OCI-M2 (cell line): ENCODE measurements around the gene C2orf49.
"Not testable (repeated sequence)": the region's sequence is repeated elsewhere in the genome, so short reads cannot be mapped to it uniquely, and the experiment has no call there.

Source experiments
- DNase-seq: peaks from one replicate; lab custom pipeline; 2025; ENCODE audit not compliant: unreplicated experiment; lab: John Stamatoyannopoulos, UW

C2orf49 gene

DNA sequence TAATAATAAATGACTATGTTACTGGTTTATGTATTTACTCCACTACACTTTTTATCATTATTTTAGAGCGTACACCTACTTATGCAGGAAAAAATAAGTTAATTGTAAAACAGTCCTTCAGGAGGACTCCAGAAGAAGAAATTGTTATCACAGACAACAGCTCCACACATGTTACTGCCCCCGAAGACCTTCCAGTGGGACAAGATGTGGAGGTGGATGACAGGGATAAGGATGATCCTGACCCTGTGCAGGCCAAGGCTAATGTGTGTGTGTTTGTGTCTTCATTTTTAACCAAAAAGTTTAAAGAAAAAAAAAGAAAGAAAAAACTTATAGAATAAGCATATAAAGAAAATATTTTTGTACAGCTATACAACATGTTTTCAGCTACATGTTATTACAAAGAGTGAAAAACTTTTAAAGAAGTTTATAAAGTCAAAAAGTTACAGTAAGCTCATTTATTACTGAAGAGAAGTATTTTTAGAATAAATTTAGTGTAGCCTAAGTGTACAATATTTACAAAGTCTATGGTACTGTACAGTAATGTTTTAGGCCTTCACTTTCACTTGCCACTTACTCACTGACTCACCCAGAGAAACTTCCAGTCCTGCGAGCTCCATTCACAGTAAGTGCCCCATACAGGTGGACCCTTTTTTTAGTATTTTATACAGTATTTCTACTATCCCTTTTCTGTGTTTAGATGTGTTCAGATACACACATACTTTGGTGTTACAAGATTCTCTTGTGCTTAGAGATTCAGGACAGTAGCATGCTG is 15.3 kb upstream of the C2orf49 start:
- DNase-seq = no peak

DNA sequence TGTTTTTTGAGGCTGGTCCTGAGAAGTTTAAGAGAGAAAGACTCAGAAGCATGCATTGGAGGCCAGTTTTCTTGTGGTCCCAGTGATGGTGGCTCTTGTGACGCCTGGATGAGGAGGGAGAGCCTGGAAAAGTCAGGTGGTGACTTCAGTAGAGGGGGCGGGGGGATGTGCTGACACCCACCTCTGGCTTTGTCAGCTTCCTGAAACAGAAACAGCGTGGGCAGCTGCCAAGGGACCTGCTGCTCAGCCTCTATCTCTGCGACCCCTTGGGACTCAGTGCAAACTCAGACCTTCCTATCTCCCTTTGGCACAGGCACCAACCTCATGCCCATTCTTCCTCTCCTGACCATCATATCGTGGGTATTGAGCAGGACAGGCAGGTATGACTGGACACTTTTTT is 14.2 kb upstream of the C2orf49 start:
- no peak for DNase-seq

DNA sequence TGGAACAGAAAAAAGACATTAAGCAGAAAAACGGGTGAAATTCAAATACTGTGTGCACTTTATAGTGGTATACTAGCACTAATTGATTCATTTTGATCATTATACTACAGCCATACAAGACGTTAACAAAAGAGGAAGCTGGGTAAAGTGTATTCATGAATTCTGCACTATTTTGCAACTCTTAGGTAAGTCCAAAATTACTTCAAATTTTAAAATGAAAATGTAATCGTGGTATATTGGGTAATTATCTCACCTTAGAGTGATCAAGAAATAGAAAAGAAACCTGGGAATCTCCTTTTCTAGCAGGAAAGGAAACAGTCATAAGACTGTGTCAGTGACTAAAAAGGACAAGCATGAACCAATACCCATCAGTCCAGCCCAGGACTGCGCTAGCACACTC is 13.2 kb upstream of the C2orf49 start:
- no peak for DNase-seq

- DNase-seq = no peak
Observed at GRCh38 chr2:105324732-105325131, 12.6 kb upstream of the C2orf49 start.

GRCh38 chr2:105325389-105325963 is 11.9 kb upstream of the C2orf49 start:
- no peak for DNase-seq

- DNase-seq = not testable (repeated sequence)
Observed at GRCh38 chr2:105327271-105327670, 10.1 kb upstream of the C2orf49 start.

- DNase-seq = no peak
Observed at GRCh38 chr2:105327690-105328089, 9.7 kb upstream of the C2orf49 start.

DNA sequence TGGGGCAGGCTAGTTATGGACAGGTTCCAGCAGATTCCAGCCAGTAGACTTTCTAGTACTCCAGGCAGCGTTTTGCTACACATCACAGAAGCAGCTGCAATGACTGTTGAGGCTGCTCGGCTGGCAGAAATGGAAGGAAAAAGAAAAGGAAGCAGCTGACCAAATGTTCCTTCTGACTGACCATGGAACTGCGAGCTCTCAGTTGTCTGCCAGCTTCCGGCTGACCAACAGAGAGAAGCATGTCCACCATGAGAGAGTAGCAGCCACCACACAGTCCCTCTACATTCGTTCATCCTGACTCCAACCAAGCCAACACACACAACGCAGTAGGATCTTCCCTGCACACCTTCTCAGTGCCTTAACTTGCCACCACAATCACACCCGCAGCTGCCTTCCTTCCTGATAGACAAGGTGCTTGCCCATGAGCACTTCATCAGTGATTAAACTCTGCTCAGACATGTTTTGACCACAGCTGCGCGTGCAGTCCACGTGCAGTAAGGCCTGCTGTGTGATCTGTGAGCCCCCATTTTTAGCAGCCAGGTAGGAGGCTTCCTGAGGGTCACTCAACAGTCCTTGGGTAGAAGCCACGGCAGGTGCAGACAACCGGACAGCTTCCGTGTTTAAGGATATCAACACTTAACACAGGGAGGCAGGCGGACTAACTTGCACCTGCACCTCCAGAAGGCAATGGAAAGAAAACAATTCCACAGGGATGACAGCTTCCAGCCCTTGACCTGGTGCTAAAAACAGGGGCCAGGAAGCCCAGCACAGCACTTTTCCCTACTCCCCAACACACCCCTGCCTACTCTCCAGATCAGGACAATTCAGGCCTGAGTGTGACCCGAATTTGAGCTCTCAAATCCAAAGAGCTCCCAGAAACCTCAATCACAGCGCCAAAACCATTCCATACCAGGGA is 8.8 kb upstream of the C2orf49 start:
- DNase-seq = no peak

GRCh38 chr2:105329197-105329554 is 8.2 kb upstream of the C2orf49 start:
- DNase-seq = no peak

DNA sequence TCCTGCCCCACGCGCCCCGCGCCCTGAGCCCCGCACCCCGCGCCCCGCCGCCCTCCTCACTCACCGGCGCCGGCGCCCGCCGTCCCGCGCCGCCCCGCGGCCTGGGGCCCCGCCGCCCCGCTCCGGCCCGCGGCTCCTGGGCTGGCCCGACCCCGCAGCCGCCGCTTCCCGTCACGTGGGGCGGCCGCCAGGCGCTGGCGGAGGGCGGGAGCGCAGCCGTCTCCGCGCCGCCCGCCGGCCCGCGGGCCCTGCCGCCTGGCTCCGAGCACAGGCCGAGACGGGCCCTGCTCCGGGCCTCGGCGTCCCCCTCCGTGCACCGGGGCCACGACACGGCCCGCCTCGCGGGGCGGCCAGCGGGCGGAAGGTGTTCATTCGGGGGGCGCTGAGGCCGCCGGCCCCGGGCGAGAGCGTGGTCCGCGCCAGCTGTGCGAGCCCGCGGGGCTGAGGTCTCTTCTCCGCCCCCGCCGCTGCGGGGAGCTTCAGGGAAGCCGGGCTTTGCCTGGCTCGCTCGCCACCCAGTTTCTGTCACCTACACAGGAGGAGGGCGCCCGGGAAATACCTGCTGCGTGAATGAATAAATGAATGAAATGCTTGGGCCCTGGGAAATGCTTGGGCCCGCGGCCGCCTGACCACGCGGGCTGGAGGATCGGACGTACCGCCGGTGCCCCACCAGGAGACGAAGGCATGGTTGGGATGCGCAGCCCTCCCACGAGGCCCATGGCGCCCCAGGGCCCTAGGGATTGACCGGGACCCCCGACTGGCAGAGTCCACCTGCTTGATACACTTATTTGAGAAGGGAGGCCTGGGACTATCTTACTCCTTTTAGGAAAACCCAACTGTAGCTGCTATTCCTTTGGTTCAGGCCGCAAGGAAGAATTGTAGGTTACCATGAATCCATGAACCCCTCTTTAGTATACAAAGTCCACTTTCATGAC is 7.5 kb upstream of the C2orf49 start, which contains the start of gene TGFBRAP1:
TGFBRAP1 (minus strand) TSS at position 175 of the 935 bp plus-strand sequence. CDS start 21,434 bp downstream, outside the sequence.
- no peak for DNase-seq

DNA sequence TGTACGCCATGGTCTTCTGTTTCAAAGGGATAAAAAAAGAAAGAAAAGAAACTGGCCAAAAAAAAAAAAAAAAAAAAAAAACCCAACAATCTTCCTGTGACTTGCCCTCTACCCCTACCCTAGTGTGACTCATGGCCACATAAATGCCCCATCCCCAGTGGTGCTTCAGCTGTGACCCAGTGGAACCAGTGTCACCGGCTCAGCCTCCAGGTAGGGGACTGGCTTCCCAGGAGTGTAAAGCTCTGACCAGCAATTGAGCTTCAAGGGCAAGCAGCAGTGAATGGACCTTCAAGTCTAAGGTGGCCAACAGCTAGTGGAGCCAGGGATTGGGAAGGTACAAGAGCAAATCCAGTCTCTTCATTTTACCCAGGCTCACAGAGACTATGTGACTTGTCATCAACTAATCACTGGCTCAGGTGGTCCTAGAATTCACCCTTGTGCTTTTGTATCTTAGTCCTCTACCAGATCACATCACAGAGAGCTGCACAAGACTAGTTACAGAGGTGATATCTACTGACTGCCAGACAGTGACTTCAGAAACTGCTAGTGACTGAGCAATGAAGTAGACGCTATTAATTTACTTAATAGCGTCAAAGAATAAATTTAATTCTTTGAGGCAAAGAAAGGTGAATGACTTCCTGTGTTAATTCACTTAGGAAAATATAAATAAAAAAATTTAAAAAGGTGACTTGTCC is 6.5 kb upstream of the C2orf49 start:
- DNase-seq = no peak

- DNase-seq = no peak
Observed at GRCh38 chr2:105334211-105334610, 3.1 kb upstream of the C2orf49 start.

GRCh38 chr2:105335469-105335868 is 1.9 kb upstream of the C2orf49 start:
- DNase-seq = no peak

DNA sequence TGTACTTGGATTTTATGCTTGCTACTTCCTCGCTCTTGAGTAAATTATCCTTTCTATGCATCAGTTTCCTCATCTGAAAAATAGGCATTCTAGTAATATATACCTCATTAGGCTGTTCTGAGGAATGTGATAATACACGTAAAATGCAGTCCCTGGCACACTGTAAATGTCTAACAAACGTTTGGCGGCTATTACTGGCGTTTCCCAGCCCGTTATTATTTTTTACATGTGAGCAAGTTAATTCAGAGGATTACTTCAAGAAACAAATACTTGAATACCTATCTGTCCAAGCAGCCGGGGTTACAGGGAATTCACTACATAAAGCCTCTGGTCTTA is 586 bp upstream of the C2orf49 start:
- DNase-seq = no peak

DNA sequence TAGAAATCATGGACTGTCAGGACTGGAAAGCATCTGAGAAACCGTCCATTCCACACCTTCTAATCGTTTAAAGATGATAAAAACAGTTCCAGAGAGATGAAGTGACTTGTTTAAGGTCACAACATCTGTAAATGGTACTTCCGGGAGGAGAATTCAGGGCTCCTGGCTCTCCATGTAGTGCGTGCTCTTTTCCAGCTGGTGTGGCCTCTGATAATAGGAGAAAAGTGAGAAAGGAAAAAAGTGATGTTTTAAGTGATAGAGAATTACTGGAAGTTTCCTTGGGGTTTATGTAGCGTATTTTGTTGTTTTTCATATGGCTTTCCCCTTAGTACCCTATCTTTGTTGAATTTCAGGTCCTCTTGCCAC is 663 bp downstream of the C2orf49 start:
- no peak for DNase-seq

DNA sequence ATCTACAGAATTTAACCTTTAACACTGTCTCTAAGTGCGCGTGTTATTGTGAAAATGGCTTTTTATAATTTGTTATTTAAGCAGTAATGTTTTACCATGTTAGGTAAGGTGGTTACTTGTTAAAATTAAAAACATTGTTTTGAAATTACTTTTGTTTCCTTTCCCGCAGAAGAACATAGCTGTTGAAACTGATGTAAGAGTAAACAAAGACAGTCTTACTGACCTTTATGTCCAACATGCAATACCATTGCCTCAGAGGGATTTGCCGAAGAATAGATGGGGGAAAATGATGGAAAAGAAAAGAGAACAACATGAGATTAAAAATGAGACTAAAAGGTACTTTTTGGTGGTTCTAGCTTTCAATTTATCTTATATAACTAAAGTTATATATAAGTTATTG is 2.1 kb downstream of the C2orf49 start:
- no peak for DNase-seq

GRCh38 chr2:105344704-105345345 is 7.5 kb downstream of the C2orf49 start:
- DNase-seq = no peak

- DNase-seq = no peak
Observed at GRCh38 chr2:105357122-105357521, 19.8 kb downstream of the C2orf49 start.

GRCh38 chr2:105358593-105358992 is 21.3 kb downstream of the C2orf49 start:
- DNase-seq = no peak
